Measurements from ENCODE around the gene LHFPL3. TPM values are rescaled to one million over a fixed set of nuclear protein-coding genes. Genes with fewer than 3 reads are reported as not detected.

The LHFPL3 gene
- total RNA-seq, 1 donor from 2014 or later, result not detected

- peak overlapping the region; percentile 98 for H3K4me3 Mint-ChIP-seq
- ATAC-seq (ENCODE audit: low read depth) (peak; percentile 9), DNase-seq (peak; percentile 53)
- ChIA-PET POLR2A (interaction anchor here (0.7 to 12.3 kb wide), 10 partner anchors 9 to 588 kb away, joined by 3 to 328 read pairs (median 6); partner anchors contain the start of genes KMT2E and RINT1), CTCF (interaction anchor here (1.1 to 1.2 kb wide), 2 partner anchors 37 to 40 kb away, joined by 3 to 4 read pairs; no protein-coding TSS in a partner anchor)
- no peaks in the 10 kb centered on the region for H3K27me3 Mint-ChIP-seq
- intact Hi-C loops (cut with micrococcal nuclease), result loop anchor here (1.0 to 10.0 kb wide), 8 partner anchors 10 to 1921 kb away; partner anchors contain the start of genes ARMC10, FBXL13, NAMPT and PIK3CG
- no peak for TF ChIP-seq CTCF (IDR thresholded peaks at IDR 0.05)
- H3K27ac Mint-ChIP-seq, result peak overlapping the region; percentile 100
- H3K36me3 Mint-ChIP-seq (ENCODE audit: low read depth), result peaks cover 30% of the 10 kb centered on the region
- H3K9me3 Mint-ChIP-seq, result no peaks in the 10 kb centered on the region
- peaks cover 83% of the 10 kb centered on the region for H3K4me1 Mint-ChIP-seq
Measured at GRCh38 chr7:104943502-104944343, 615.3 kb downstream of the LHFPL3 start.

DNA sequence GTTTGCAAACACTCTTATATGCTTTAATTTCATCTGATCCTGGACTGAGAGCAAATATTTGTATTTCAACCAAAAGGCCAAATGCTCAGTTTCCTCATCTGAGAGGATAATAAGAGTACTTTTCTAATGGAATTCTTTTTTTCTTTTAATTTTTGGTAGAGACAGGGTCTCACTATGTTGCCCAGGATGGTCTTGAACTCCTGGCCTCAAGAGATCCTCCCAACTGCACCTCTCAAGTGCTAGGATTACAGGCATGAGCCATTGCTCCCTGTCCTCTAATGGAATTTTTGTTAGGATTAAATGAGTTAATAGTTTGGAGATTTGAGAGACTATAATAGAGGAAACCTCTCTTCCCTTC is 617.2 kb downstream of the LHFPL3 start:
- intact Hi-C loops (cut with micrococcal nuclease), result loop anchor here (1.0 to 10.0 kb wide), 10 partner anchors 12 to 1919 kb away; partner anchors contain the start of genes ARMC10, FBXL13, NAMPT and PIK3CG

DNA sequence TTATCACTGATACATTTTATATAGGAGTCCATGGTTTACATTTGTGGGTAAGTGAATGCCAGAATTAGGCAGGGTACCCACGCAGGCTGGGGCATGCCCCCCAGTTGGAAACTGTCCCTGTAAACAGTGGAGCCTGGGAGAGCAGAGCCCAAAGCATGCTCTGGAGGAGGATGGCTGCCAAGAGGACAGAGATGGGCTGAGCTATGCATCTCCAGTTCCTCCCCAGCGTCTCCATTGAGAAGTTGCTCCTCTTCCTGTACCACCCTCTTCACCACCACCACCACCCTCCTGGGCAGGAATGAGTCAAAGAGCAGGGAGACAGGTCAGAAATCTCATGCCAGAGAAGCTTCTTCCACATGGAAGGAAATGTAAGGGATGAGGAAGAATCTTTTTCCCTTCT is 617.9 kb downstream of the LHFPL3 start:
- TF ChIP-seq CTCF (IDR thresholded peaks at IDR 0.05), result no peak
- Mint-ChIP-seq H3K36me3 (ENCODE audit: low read depth) (peaks cover 31% of the 10 kb centered on the region), H3K27me3 (no peaks in the 10 kb centered on the region), H3K4me1 (peaks cover 86% of the 10 kb centered on the region), H3K9me3 (no peaks in the 10 kb centered on the region), H3K27ac (peak overlapping the region; percentile 100), H3K4me3 (no peak overlapping the region)
- ChIA-PET CTCF (interaction anchor here (1.1 to 4.6 kb wide), 2 partner anchors 31 to 35 kb away, joined by 3 to 20 read pairs; no protein-coding TSS in a partner anchor), POLR2A (interaction anchor here (0.5 to 12.3 kb wide), 7 partner anchors 10 to 404 kb away, joined by 5 to 328 read pairs (median 10); partner anchors contain the start of gene KMT2E)
- intact Hi-C loops (cut with micrococcal nuclease), result loop anchor here (10.0 kb wide), 3 partner anchors 1338 to 1918 kb away; partner anchors contain the start of genes ARMC10, FBXL13, NAMPT and PIK3CG
- ATAC-seq (ENCODE audit: low read depth), result no peak
- DNase-seq, result no peak

More for the DNA sequence above, 617.2 kb downstream of the LHFPL3 start:
- ATAC-seq (ENCODE audit: low read depth) (no peak), DNase-seq (no peak)
- Mint-ChIP-seq H3K36me3 (ENCODE audit: low read depth) (peaks cover 34% of the 10 kb centered on the region), H3K27me3 (no peaks in the 10 kb centered on the region), H3K4me3 (peak overlapping the region; percentile 98), H3K9me3 (no peaks in the 10 kb centered on the region), H3K4me1 (peaks cover 86% of the 10 kb centered on the region), H3K27ac (peak overlapping the region; percentile 100)
- POLR2A ChIA-PET, result interaction anchor here (0.6 to 12.3 kb wide), 12 partner anchors 11 to 926 kb away, joined by 3 to 328 read pairs (median 5); partner anchors contain the start of genes KMT2E and RINT1
- no peak for TF ChIP-seq CTCF (IDR thresholded peaks at IDR 0.05)
- CTCF ChIA-PET, result interaction anchor here (1.1 to 4.6 kb wide), 2 partner anchors 36 to 65 kb away, joined by 3 to 20 read pairs; no protein-coding TSS in a partner anchor

DNA sequence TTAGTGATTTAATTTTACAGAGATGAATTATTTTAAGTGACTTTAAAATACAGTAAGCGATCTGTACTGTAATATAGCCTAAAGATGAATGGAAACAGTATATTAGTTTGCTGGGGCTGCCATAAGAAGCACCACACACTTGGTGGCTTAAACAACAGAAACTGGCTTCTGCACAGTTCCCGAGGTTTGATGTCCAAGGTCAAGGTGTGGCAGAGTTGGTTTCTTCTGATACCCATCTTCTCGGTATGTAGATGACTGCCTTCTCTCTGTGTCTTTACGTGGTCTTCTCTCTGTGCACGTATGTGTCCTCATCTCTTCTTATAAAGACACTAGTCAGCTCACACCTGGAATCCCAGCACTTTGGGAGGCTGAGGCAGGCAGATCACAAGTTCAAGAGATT is 621.6 kb downstream of the LHFPL3 start:
- no peaks in the 10 kb centered on the region for H3K9me3 Mint-ChIP-seq
- H3K27ac Mint-ChIP-seq, result no peak overlapping the region
- intact Hi-C loops (cut with micrococcal nuclease), result no loop called here
- CTCF ChIA-PET, result interaction anchor here (1.8 kb wide), 1 partner anchor 32 kb away, joined by 8 read pairs; no protein-coding TSS in a partner anchor
- DNase-seq (no peak), ATAC-seq (ENCODE audit: low read depth) (no peak)
- H3K4me1 Mint-ChIP-seq, result peaks cover 67% of the 10 kb centered on the region
- H3K4me3 Mint-ChIP-seq, result peak overlapping the region; percentile 49
- POLR2A ChIA-PET, result interaction anchor here (1.0 to 12.3 kb wide), 4 partner anchors 9 to 64 kb away, joined by 3 to 328 read pairs (median 4); partner anchors contain the start of gene KMT2E
- H3K36me3 Mint-ChIP-seq (ENCODE audit: low read depth), result peaks cover 35% of the 10 kb centered on the region
- no peaks in the 10 kb centered on the region for H3K27me3 Mint-ChIP-seq
- no peak for TF ChIP-seq CTCF (IDR thresholded peaks at IDR 0.05)
